Tibial artery (tissue), 4 donors: ENCODE results near the gene MYOM1.

Experiments
- DNase-seq, 2 donors: peaks; one replicate each; pipeline ENCODE4 v3.0.0-alpha.2; 2019
- H3K27ac ChIP-seq, 2 donors: fragments of 200-600 bp; sonication (generic) in 1 of 2; 1 replicate in 1 of 2; 2 replicates in 1 of 2; pipeline ENCODE4 v1.5.1; 2018 to 2019; ENCODE audit warnings: mild to moderate bottlenecking in 1 of 2
- H3K27me3 ChIP-seq, 2 donors: fragments of 200-600 bp; sonication (generic) in 1 of 2; one replicate each; pipeline versions ENCODE4 v1.5.1 to v1.6.0; 2016 to 2019
- H3K36me3 ChIP-seq, 3 donors: fragments of 200-600 bp; sonication (generic) in 2 of 3; one replicate each; pipeline ENCODE4 v1.5.1; 2016 to 2019; ENCODE audit warnings: mild to moderate bottlenecking in 2 of 3
- H3K4me1 ChIP-seq, 4 donors: fragments of 200-600 bp; sonication (generic) in 2 of 4; 1 replicate in 3 of 4; 2 replicates in 1 of 4; pipeline ENCODE4 v1.5.1; 2016 to 2019
- H3K4me3 ChIP-seq, 2 donors: fragments of 200-600 bp; sonication (generic) in 1 of 2; 1 replicate in 1 of 2; 2 replicates in 1 of 2; pipeline ENCODE4 v1.5.1; 2018 to 2019; ENCODE audit warnings: mild to moderate bottlenecking in 2 of 2
- H3K9me3 ChIP-seq, 3 donors: fragments of 200-600 bp; sonication (generic) in 1 of 3; one replicate each; pipeline ENCODE4 v1.5.1; 2016 to 2019
- CTCF ChIP-seq, 2 experiments: fragments of 200-600 bp in 1 of 2; fragments of 450-650 bp in 1 of 2; IDR thresholded peaks; one replicate each; pipeline ENCODE4 v1.5.1; 2017 to 2019; ENCODE audit warnings: antibody characterized with exemption in 2 of 2, mild to moderate bottlenecking in 1 of 2, moderate library complexity in 1 of 2
- intact Hi-C: fragments of 100-400 bp; cut with DNase I; formaldehyde crosslinking; loops from one replicate; pipeline ENCODE4 v1.15.0; 2023; ENCODE audit warnings: low total_unique reads

Gene MYOM1

GRCh38 chr18:3150688-3151087 is 69.1 kb downstream of the MYOM1 start:
- no peak overlapping the region for H3K4me3 ChIP-seq
- no peak for TF ChIP-seq CTCF (IDR thresholded peaks at IDR 0.05)
- H3K9me3 ChIP-seq, result no peaks in the 10 kb centered on the region
- H3K4me1 ChIP-seq, result peaks cover 0 to 44% (median 4%) of the 10 kb centered on the region in 4 donors
- no peak overlapping the region for H3K27ac ChIP-seq
- intact Hi-C loops, result no loop called here
- no peak for DNase-seq
- no peaks in the 10 kb centered on the region for H3K27me3 ChIP-seq
- no peaks in the 10 kb centered on the region for H3K36me3 ChIP-seq

- H3K9me3 ChIP-seq, result no peaks in the 10 kb centered on the region
- H3K36me3 ChIP-seq, result no peaks in the 10 kb centered on the region
- no peak overlapping the region for H3K4me3 ChIP-seq
- no peaks in the 10 kb centered on the region for H3K27me3 ChIP-seq
- no peak overlapping the region for H3K27ac ChIP-seq
- TF ChIP-seq CTCF (IDR thresholded peaks at IDR 0.05), result no peak
- intact Hi-C loops, result no loop called here
- H3K4me1 ChIP-seq, result peaks cover 0 to 42% (median 4%) of the 10 kb centered on the region in 4 donors
- no peak for DNase-seq
Observed at GRCh38 chr18:3150274-3150673, 69.5 kb downstream of the MYOM1 start.

- Histone ChIP-seq H3K9me3 (no peaks in the 10 kb centered on the region), H3K36me3 (no peaks in the 10 kb centered on the region), H3K27me3 (no peaks in the 10 kb centered on the region), H3K27ac (no peak overlapping the region), H3K4me1 (peaks cover 0 to 30% (median 0%) of the 10 kb centered on the region in 4 donors), H3K4me3 (no peak overlapping the region)
- TF ChIP-seq CTCF (IDR thresholded peaks at IDR 0.05), result no peak
- intact Hi-C loops, result no loop called here
- no peak for DNase-seq
Observed at GRCh38 chr18:3148930-3149535, 70.7 kb downstream of the MYOM1 start.

GRCh38 chr18:3147935-3148554 is 71.7 kb downstream of the MYOM1 start:
- H3K36me3 ChIP-seq, result peaks cover 0 to 3% (median 0%) of the 10 kb centered on the region in 3 donors

GRCh38 chr18:3140986-3141639 is 78.7 kb downstream of the MYOM1 start:
- H3K27me3 ChIP-seq, result no peaks in the 10 kb centered on the region
- no peaks in the 10 kb centered on the region for H3K4me1 ChIP-seq
- H3K36me3 ChIP-seq, result peaks cover 15 to 24% (median 19%) of the 10 kb centered on the region in 3 donors
- no peak for TF ChIP-seq CTCF (IDR thresholded peaks at IDR 0.05)
- no peak overlapping the region for H3K27ac ChIP-seq
- intact Hi-C loops, result no loop called here
- H3K4me3 ChIP-seq, result no peak overlapping the region
- DNase-seq, result no peak
- H3K9me3 ChIP-seq, result no peaks in the 10 kb centered on the region

More at GRCh38 chr18:3147935-3148554, 71.7 kb downstream of the MYOM1 start:
- Histone ChIP-seq H3K4me3 (no peak overlapping the region), H3K27ac (no peak overlapping the region), H3K4me1 (peaks cover 0 to 20% (median 0%) of the 10 kb centered on the region in 4 donors), H3K27me3 (no peaks in the 10 kb centered on the region), H3K9me3 (no peaks in the 10 kb centered on the region)
- intact Hi-C loops, result no loop called here
- no peak for TF ChIP-seq CTCF (IDR thresholded peaks at IDR 0.05)
- DNase-seq, result no peak
